Osteocyte (in vitro differentiated cells): ENCODE measurements around the gene PDIK1L. TPM values are rescaled to one million over a fixed set of nuclear protein-coding genes. Genes with fewer than 3 reads are reported as not detected.

Experiments
- DNase-seq: peaks from one replicate; pipeline ENCODE4 v3.0.0; 2021; ENCODE audit warnings: mixed read lengths; ENCODE audit not compliant: unreplicated experiment; ENCODE audit errors: extremely low spot score
- H3K27ac Mint-ChIP-seq: one replicate; pipeline ENCODE4 v1.8.0; 2021; ENCODE audit warnings: mild to moderate bottlenecking, mixed read lengths; ENCODE audit not compliant: unreplicated experiment
- H3K27me3 Mint-ChIP-seq: one replicate; pipeline ENCODE4 v1.8.0; 2021; ENCODE audit warnings: mixed read lengths; ENCODE audit not compliant: unreplicated experiment
- H3K36me3 Mint-ChIP-seq: one replicate; pipeline ENCODE4 v1.8.0; 2021; ENCODE audit warnings: mixed read lengths; ENCODE audit not compliant: unreplicated experiment
- H3K4me1 Mint-ChIP-seq: one replicate; pipeline ENCODE4 v1.8.0; 2021; ENCODE audit warnings: mixed read lengths; ENCODE audit not compliant: unreplicated experiment
- H3K4me3 Mint-ChIP-seq: one replicate; pipeline ENCODE4 v1.8.0; 2021; ENCODE audit warnings: mild to moderate bottlenecking, moderate library complexity, mixed read lengths; ENCODE audit not compliant: unreplicated experiment
- H3K9me3 Mint-ChIP-seq: one replicate; pipeline ENCODE4 v1.8.0; 2021; ENCODE audit warnings: mixed read lengths; ENCODE audit not compliant: unreplicated experiment
- total RNA-seq: library from RNA; stranded (reverse); gene quantifications from 2 replicates; pipeline ENCODE4 v1.2.1, GENCODE V29; 2021
- TF ChIP-seq, protein P1 (sequence below): fragments of 200-600 bp; sonication (generic); IDR thresholded peaks from 2 replicates; pipeline ENCODE4 v1.5.0; 2021; ENCODE audit warnings: antibody characterized with exemption, mild to moderate bottlenecking, moderate library complexity

Gene PDIK1L
- total RNA-seq, 1 donor from 2014 or later, result 7.8 TPM

GRCh38 chr1:26122988-26123973 is 11.7 kb downstream of the PDIK1L start:
- Mint-ChIP-seq H3K4me3 (no peak overlapping the region), H3K36me3 (peaks cover 26% of the 10 kb centered on the region), H3K4me1 (no peaks in the 10 kb centered on the region), H3K27ac (no peak overlapping the region), H3K9me3 (no peaks in the 10 kb centered on the region), H3K27me3 (no peaks in the 10 kb centered on the region)
- TF ChIP-seq, protein P1, sequence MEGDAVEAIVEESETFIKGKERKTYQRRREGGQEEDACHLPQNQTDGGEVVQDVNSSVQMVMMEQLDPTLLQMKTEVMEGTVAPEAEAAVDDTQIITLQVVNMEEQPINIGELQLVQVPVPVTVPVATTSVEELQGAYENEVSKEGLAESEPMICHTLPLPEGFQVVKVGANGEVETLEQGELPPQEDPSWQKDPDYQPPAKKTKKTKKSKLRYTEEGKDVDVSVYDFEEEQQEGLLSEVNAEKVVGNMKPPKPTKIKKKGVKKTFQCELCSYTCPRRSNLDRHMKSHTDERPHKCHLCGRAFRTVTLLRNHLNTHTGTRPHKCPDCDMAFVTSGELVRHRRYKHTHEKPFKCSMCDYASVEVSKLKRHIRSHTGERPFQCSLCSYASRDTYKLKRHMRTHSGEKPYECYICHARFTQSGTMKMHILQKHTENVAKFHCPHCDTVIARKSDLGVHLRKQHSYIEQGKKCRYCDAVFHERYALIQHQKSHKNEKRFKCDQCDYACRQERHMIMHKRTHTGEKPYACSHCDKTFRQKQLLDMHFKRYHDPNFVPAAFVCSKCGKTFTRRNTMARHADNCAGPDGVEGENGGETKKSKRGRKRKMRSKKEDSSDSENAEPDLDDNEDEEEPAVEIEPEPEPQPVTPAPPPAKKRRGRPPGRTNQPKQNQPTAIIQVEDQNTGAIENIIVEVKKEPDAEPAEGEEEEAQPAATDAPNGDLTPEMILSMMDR, result no peak
- DNase-seq, result no peak

DNA sequence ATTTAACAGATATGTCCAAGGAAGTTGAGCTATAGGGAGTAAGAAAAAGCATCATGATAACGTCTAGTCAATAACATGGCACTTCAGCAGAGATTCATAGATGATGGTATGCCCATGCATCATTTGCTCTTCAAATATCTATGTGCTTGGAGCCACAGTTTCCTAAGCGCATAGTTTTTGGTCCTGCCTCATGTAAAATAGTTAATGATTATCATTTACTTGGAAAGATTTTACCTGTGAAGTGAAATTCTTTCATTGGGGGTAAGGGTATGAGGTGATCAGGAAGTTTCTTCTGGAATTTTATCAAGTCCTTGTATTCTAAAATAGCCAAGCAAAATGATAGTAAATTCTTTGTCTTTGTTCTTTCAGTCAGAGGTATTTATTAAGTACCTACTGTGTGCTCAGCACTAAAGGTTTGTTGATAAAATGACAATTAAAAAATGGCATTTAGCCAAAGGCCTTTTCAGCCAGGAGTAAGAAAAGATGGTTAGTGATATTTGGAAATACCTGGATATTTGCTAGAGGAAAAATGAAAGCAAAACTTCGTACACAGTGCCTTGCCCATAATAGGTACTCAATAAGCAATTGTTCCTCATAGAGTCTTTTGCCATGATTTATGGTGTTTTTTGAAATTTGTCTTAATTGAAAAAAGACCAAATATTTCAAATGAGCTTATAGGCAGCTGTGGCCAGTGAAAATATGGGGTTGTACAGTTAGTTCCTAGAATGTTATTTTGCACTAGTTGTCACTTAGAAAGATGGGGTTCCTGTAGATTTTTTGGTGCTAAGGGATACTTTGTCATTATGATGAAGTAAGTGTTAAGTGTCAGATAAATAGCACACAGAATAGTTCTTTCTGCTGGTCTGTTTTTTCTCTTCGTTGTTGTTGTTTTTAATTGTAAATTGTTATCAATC is 13.1 kb downstream of the PDIK1L start:
- Mint-ChIP-seq H3K4me1 (no peaks in the 10 kb centered on the region), H3K4me3 (no peak overlapping the region), H3K36me3 (peaks cover 18% of the 10 kb centered on the region), H3K9me3 (no peaks in the 10 kb centered on the region), H3K27ac (no peak overlapping the region), H3K27me3 (peaks cover 4% of the 10 kb centered on the region)
- no peak for DNase-seq
- TF ChIP-seq, protein P1, result no peak

- H3K27me3 Mint-ChIP-seq, result peaks cover 4% of the 10 kb centered on the region
- DNase-seq, result no peak
- no peaks in the 10 kb centered on the region for H3K4me1 Mint-ChIP-seq
- TF ChIP-seq, protein P1, result no peak
- H3K4me3 Mint-ChIP-seq, result no peak overlapping the region
- H3K9me3 Mint-ChIP-seq, result no peaks in the 10 kb centered on the region
- H3K27ac Mint-ChIP-seq, result no peak overlapping the region
- H3K36me3 Mint-ChIP-seq, result peaks cover 13% of the 10 kb centered on the region
Measured at GRCh38 chr1:26125382-26125781, 13.8 kb downstream of the PDIK1L start.

GRCh38 chr1:26125946-26126320 is 14.3 kb downstream of the PDIK1L start:
- Mint-ChIP-seq H3K27ac (no peak overlapping the region), H3K4me3 (no peak overlapping the region), H3K27me3 (peaks cover 4% of the 10 kb centered on the region), H3K9me3 (no peaks in the 10 kb centered on the region), H3K4me1 (no peaks in the 10 kb centered on the region), H3K36me3 (peaks cover 13% of the 10 kb centered on the region)
- TF ChIP-seq, protein P1, result no peak
- DNase-seq, result no peak
